SJCRH30 (cell line): Measurements from ENCODE around the gene TTLL8. TPM values are rescaled to one million over a fixed set of nuclear protein-coding genes. Genes with fewer than 3 reads are reported as not detected.

Experiments
- DNase-seq, 2 experiments: peaks; one replicate each; pipeline ENCODE4 v3.0.0-alpha.2; 2015 to 2020
- H3K27ac ChIP-seq: fragments of 250-450 bp; sonication (Bioruptor Pico); 2 replicates; pipeline ENCODE4 v1.5.1; 2020; ENCODE audit warnings: mild to moderate bottlenecking, moderate library complexity
- H3K27me3 ChIP-seq: fragments of 250-450 bp; sonication (Bioruptor Pico); 2 replicates; pipeline ENCODE4 v1.5.1; 2020; ENCODE audit warnings: mild to moderate bottlenecking, moderate library complexity
- H3K36me3 ChIP-seq: fragments of 250-450 bp; sonication (Bioruptor Pico); 2 replicates; pipeline ENCODE4 v1.5.1; 2020; ENCODE audit warnings: mild to moderate bottlenecking, moderate library complexity
- H3K4me1 ChIP-seq: fragments of 250-450 bp; sonication (Bioruptor Pico); 2 replicates; pipeline ENCODE4 v1.5.1; 2020; ENCODE audit warnings: mild to moderate bottlenecking, moderate library complexity
- H3K4me3 ChIP-seq: fragments of 250-450 bp; sonication (Bioruptor Pico); 2 replicates; pipeline ENCODE4 v1.5.1; 2020; ENCODE audit warnings: mild to moderate bottlenecking, moderate library complexity
- H3K9me3 ChIP-seq: fragments of 250-450 bp; sonication (Bioruptor Pico); replicated peaks from 2 replicates; pipeline ENCODE4 v1.5.1; 2020; ENCODE audit warnings: mild to moderate bottlenecking, moderate library complexity
- total RNA-seq: library from RNA; depleted of rRNA; stranded (reverse); fragments of >200 nt; shearing (Covaris generic); gene quantifications from 2 replicates; pipeline ENCODE4 v1.2.3, GENCODE V29; 2014

Gene TTLL8
- total RNA-seq, 1 experiment from 2014 or later = not detected

GRCh38 chr22:50032109-50032871, 25.8 kb downstream of the TTLL8 start:
- no peak for DNase-seq
- no peaks in the 10 kb centered on the region for H3K4me1 ChIP-seq
- H3K9me3 ChIP-seq = no peaks in the 10 kb centered on the region
- H3K27ac ChIP-seq = no peak overlapping the region
- no peaks in the 10 kb centered on the region for H3K36me3 ChIP-seq
- H3K27me3 ChIP-seq = peaks cover 14% of the 10 kb centered on the region
- H3K4me3 ChIP-seq = no peak overlapping the region

GRCh38 chr22:50031189-50032091, 26.7 kb downstream of the TTLL8 start:
- H3K27ac ChIP-seq = no peak overlapping the region
- no peaks in the 10 kb centered on the region for H3K9me3 ChIP-seq
- H3K4me3 ChIP-seq = no peak overlapping the region
- no peaks in the 10 kb centered on the region for H3K36me3 ChIP-seq
- H3K4me1 ChIP-seq = no peaks in the 10 kb centered on the region
- peaks cover 14% of the 10 kb centered on the region for H3K27me3 ChIP-seq
- DNase-seq = no peak

- H3K27me3 ChIP-seq = peaks cover 13% of the 10 kb centered on the region
- H3K9me3 ChIP-seq = no peaks in the 10 kb centered on the region
- H3K4me1 ChIP-seq = no peaks in the 10 kb centered on the region
- DNase-seq = peak; percentile 23 to 37
- H3K27ac ChIP-seq = no peak overlapping the region
- H3K36me3 ChIP-seq = no peaks in the 10 kb centered on the region
- H3K4me3 ChIP-seq = no peak overlapping the region
Measured at GRCh38 chr22:50030297-50031188, 27.6 kb downstream of the TTLL8 start.

GRCh38 chr22:50027639-50028537, 30.2 kb downstream of the TTLL8 start:
- H3K4me3 ChIP-seq = no peak overlapping the region
- H3K36me3 ChIP-seq = no peaks in the 10 kb centered on the region
- peak; percentile 53 to 60 for DNase-seq
- H3K4me1 ChIP-seq = no peaks in the 10 kb centered on the region
- H3K27ac ChIP-seq = no peak overlapping the region
- no peaks in the 10 kb centered on the region for H3K9me3 ChIP-seq
- H3K27me3 ChIP-seq = no peaks in the 10 kb centered on the region; the same call in none of the 2 replicates

- Histone ChIP-seq H3K4me3 (no peak overlapping the region), H3K4me1 (no peaks in the 10 kb centered on the region), H3K27ac (no peak overlapping the region), H3K27me3 (no peaks in the 10 kb centered on the region; the same call in 1 of the 2 replicates), H3K9me3 (no peaks in the 10 kb centered on the region), H3K36me3 (no peaks in the 10 kb centered on the region)
- DNase-seq = no peak
Measured at GRCh38 chr22:50025993-50026392, 32.1 kb downstream of the TTLL8 start.

- H3K27me3 ChIP-seq = no peaks in the 10 kb centered on the region; the same call in 1 of the 2 replicates
- no peaks in the 10 kb centered on the region for H3K36me3 ChIP-seq
- no peaks in the 10 kb centered on the region for H3K9me3 ChIP-seq
- H3K27ac ChIP-seq = no peak overlapping the region
- no peak overlapping the region for H3K4me3 ChIP-seq
- DNase-seq = no peak
- H3K4me1 ChIP-seq = no peaks in the 10 kb centered on the region
Measured at GRCh38 chr22:50022171-50022819, 35.8 kb downstream of the TTLL8 start.

GRCh38 chr22:50020606-50021005, 37.5 kb downstream of the TTLL8 start:
- H3K27ac ChIP-seq = no peak overlapping the region
- H3K9me3 ChIP-seq = no peaks in the 10 kb centered on the region
- no peaks in the 10 kb centered on the region for H3K4me1 ChIP-seq
- no peak for DNase-seq
- no peak overlapping the region for H3K4me3 ChIP-seq
- H3K36me3 ChIP-seq = no peaks in the 10 kb centered on the region
- H3K27me3 ChIP-seq = no peaks in the 10 kb centered on the region; the same call in 1 of the 2 replicates

GRCh38 chr22:50019316-50019715, 38.8 kb downstream of the TTLL8 start:
- no peak overlapping the region for H3K27ac ChIP-seq
- H3K9me3 ChIP-seq = no peaks in the 10 kb centered on the region; the same call in 1 of the 2 replicates
- DNase-seq = no peak
- H3K27me3 ChIP-seq = no peaks in the 10 kb centered on the region
- no peaks in the 10 kb centered on the region for H3K4me1 ChIP-seq
- no peak overlapping the region for H3K4me3 ChIP-seq
- no peaks in the 10 kb centered on the region for H3K36me3 ChIP-seq

GRCh38 chr22:50018608-50019285, 39.4 kb downstream of the TTLL8 start:
- no peaks in the 10 kb centered on the region; the same call in 1 of the 2 replicates for H3K9me3 ChIP-seq
- no peak for DNase-seq
- H3K27ac ChIP-seq = no peak overlapping the region

GRCh38 chr22:50017701-50018224, 40.3 kb downstream of the TTLL8 start:
- H3K9me3 ChIP-seq = no peaks in the 10 kb centered on the region; the same call in 1 of the 2 replicates
- DNase-seq = no peak
- H3K4me1 ChIP-seq = no peaks in the 10 kb centered on the region
- no peak overlapping the region for H3K27ac ChIP-seq
- peaks cover 5% of the 10 kb centered on the region; the same call in 1 of the 2 replicates for H3K27me3 ChIP-seq
- no peak overlapping the region for H3K4me3 ChIP-seq
- no peaks in the 10 kb centered on the region for H3K36me3 ChIP-seq

More at GRCh38 chr22:50018608-50019285, 39.4 kb downstream of the TTLL8 start:
- no peaks in the 10 kb centered on the region for H3K27me3 ChIP-seq
- H3K4me1 ChIP-seq = no peaks in the 10 kb centered on the region
- H3K36me3 ChIP-seq = no peaks in the 10 kb centered on the region
- H3K4me3 ChIP-seq = no peak overlapping the region

- Histone ChIP-seq H3K4me3 (no peak overlapping the region), H3K27ac (no peak overlapping the region), H3K9me3 (no peaks in the 10 kb centered on the region; the same call in 1 of the 2 replicates), H3K4me1 (no peaks in the 10 kb centered on the region), H3K36me3 (no peaks in the 10 kb centered on the region), H3K27me3 (peaks cover 5% of the 10 kb centered on the region; the same call in 1 of the 2 replicates)
- DNase-seq = peak in 1 of 2 experiments; percentile 13
Measured at GRCh38 chr22:50016988-50017700, 41.0 kb downstream of the TTLL8 start.
